ENCODE measurements around the gene IFT81.

IFT81 gene

DNA sequence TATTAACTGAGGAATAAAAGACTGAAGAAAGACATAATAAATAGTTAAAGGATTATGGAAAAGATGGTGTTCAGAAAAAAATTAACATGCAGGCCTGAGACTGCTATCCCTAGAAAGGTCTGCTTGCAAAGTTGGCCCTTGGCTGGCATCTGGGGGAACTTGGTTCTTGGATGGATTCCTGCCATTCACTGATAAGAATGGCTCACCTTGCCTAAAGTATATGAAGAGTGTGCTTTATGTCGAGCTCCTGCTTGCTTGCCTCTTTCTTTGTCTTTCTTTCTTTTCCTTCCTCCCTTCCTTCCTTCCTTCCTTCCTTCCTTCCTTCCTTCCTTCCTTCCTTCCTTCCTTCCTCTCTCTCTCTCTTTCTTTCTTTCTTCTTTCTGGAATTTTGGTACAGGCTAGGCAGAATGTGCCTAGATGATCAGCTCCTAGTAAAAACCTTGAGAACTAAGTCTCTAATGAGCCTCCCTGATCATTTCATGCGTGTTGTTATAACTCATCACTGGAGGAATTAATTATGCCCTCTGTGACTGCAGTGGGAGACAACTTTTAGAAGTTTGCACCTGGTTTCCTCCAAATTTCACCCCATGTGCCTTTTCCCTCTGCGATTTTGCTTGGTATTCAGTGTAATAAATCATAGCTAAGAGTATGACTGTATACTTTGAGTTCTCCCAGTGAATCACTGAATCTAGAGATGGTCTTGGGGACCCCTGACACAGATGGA, 44.7 kb downstream of the IFT81 start:
- TF ChIP-seq, protein P1, sequence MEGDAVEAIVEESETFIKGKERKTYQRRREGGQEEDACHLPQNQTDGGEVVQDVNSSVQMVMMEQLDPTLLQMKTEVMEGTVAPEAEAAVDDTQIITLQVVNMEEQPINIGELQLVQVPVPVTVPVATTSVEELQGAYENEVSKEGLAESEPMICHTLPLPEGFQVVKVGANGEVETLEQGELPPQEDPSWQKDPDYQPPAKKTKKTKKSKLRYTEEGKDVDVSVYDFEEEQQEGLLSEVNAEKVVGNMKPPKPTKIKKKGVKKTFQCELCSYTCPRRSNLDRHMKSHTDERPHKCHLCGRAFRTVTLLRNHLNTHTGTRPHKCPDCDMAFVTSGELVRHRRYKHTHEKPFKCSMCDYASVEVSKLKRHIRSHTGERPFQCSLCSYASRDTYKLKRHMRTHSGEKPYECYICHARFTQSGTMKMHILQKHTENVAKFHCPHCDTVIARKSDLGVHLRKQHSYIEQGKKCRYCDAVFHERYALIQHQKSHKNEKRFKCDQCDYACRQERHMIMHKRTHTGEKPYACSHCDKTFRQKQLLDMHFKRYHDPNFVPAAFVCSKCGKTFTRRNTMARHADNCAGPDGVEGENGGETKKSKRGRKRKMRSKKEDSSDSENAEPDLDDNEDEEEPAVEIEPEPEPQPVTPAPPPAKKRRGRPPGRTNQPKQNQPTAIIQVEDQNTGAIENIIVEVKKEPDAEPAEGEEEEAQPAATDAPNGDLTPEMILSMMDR (IDR thresholded peaks at IDR 0.05; ENCODE audit: borderline replicate concordance, insufficient read depth, low read depth, low read length), result no peak
- no peak overlapping the region for H3K4me3 ChIP-seq (ENCODE audit: low read depth, low read length)

- TF ChIP-seq, protein P1 (IDR thresholded peaks at IDR 0.05; ENCODE audit: borderline replicate concordance, insufficient read depth, low read depth, low read length), result no peak
- no peak overlapping the region for H3K4me3 ChIP-seq (ENCODE audit: low read depth, low read length)
Measured at GRCh38 chr12:110170535-110171185, 46.5 kb downstream of the IFT81 start.

DNA sequence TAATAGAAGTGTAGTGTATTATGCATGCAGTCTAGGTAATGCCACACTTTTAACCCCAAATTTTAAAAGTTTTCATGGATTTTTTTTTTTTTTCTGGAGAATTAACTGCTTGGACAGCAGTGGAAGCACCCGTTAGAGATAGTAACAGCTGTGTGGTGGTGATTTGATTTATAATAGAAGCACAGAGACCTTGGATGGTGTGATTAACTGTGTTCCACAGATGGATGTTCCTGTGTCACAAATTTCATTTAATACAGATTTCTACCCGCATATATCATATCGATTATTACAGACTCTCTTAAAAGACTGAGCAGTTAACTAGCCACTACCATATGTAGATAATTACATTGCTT, 47.0 kb downstream of the IFT81 start:
- TF ChIP-seq, protein P1 (IDR thresholded peaks at IDR 0.05; ENCODE audit: borderline replicate concordance, insufficient read depth, low read depth, low read length), result no peak
- no peak overlapping the region for H3K4me3 ChIP-seq (ENCODE audit: low read depth, low read length)

DNA sequence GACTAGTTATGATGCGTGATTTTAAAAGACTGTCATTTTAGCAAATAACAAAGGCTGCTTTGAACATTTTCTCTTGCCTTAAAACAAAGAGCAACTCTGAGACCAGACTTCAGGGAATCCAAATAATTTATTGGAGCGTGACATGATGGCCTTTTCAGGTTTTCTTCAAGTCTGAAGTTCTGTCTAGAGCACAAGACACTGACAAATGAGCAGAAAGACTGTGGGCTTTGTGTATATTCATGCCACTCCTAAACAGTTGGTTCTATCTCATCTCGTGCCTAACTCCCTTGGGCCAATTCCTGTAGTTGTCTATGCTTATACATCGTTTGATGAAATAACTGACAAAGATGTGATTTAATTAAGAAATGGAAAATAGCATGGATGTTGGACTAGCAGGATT, 47.5 kb downstream of the IFT81 start:
- no peak overlapping the region for H3K4me3 ChIP-seq (ENCODE audit: low read depth, low read length)
- TF ChIP-seq, protein P1 (IDR thresholded peaks at IDR 0.05; ENCODE audit: borderline replicate concordance, insufficient read depth, low read depth, low read length), result no peak

DNA sequence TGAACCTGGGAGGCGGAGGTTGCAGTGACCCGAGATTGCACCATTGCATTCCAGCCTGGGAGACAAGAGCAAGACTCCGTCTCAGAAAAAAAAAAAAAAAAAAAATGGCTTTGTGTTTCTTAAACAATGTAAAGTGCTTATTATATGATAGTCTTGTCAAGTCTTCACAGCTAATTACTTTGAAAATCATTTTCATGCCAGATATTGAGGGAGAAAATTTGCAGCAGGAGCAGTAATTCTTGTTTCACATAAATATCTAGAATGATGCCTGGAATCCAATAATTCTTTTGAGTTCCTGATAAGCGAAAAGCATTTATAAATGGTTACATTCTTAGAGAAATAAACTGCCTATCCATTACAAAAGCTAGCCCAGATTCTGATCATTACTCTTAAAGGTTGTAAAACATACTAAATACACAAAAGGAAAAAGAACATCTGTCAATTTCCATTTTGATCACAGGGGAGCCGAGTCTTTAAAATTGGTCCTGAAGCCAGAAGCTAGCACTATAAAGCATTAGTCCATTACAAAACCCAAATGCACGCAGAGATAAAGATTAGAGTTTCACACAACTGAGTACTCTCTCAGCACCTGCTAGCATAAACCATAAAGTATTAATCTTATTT, 50.3 kb downstream of the IFT81 start:
- H3K4me3 ChIP-seq (ENCODE audit: low read depth, low read length), result no peak overlapping the region
- TF ChIP-seq, protein P1 (IDR thresholded peaks at IDR 0.05; ENCODE audit: borderline replicate concordance, insufficient read depth, low read depth, low read length), result no peak

- H3K4me3 ChIP-seq (ENCODE audit: low read depth, low read length), result no peak overlapping the region
- TF ChIP-seq, protein P1 (IDR thresholded peaks at IDR 0.05; ENCODE audit: borderline replicate concordance, insufficient read depth, low read depth, low read length), result no peak
Measured at GRCh38 chr12:110175201-110175600, 51.0 kb downstream of the IFT81 start.
